Nephron progenitor cell (in vitro differentiated cells): ENCODE measurements around the gene ALS2.
"Not testable (repeated sequence)": the region's sequence is repeated elsewhere in the genome, so short reads cannot be mapped to it uniquely, and the experiment has no call there.

Source experiments
- DNase-seq: peaks from one replicate; pipeline ENCODE4 v3.0.0; 2021
- H3K27ac Mint-ChIP-seq: 2 replicates; pipeline ENCODE4 v1.8.0; 2021; ENCODE audit warnings: mild to moderate bottlenecking, moderate library complexity, mixed read lengths
- H3K27me3 Mint-ChIP-seq: 2 replicates; pipeline ENCODE4 v1.8.0; 2021; ENCODE audit warnings: mild to moderate bottlenecking, low read depth, mixed read lengths; ENCODE audit not compliant: poor library complexity
- H3K36me3 Mint-ChIP-seq: 2 replicates; pipeline ENCODE4 v1.8.0; 2021; ENCODE audit warnings: low read depth, mixed read lengths
- H3K4me1 Mint-ChIP-seq: 2 replicates; pipeline ENCODE4 v1.8.0; 2021; ENCODE audit warnings: mixed read lengths
- H3K4me3 Mint-ChIP-seq: 2 replicates; pipeline ENCODE4 v1.8.0; 2021; ENCODE audit warnings: mild to moderate bottlenecking, moderate library complexity, mixed read lengths
- H3K9me3 Mint-ChIP-seq: 2 replicates; pipeline ENCODE4 v1.8.0; 2021; ENCODE audit warnings: mild to moderate bottlenecking, moderate library complexity, mixed read lengths
- CTCF ChIP-seq: fragments of 200-600 bp; sonication (generic); IDR thresholded peaks from 2 replicates; pipeline ENCODE4 v1.5.0; 2021; ENCODE audit warnings: antibody characterized with exemption

ALS2 gene

DNA sequence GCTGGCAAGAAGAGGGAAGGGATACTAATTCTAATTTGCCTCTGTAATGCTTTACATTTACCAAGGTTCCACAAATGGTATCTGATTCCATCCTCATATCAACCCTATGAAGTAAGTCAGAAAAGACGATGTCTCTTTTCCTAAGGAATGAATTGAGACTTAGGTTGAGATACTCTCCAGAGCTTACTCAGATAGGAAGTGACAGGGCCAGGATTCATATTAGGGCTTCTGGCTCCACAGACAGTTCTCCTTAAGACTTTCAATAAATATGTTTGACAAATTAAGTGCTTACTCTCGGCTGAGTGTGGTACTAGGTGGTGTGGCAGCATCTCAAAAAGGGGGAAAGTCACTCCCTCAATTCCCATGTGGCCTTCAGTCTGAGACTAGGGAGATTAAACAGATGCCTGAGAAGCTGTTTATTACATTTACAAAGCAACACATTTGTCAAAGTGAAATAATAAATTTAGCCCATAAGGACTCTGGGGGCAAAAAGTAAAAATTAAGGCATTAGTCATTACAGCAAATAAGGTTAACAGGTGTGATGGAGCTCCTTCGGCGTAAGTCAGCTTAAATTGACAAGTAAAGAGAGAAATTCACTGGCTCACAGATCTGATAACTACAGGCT is 39.8 kb upstream of the ALS2 start:
- no peak for TF ChIP-seq CTCF
- no peak for DNase-seq
- peaks cover 10% of the 10 kb centered on the region for H3K27me3 Mint-ChIP-seq
- H3K4me1 Mint-ChIP-seq, result peaks cover 38% of the 10 kb centered on the region
- no peak overlapping the region for H3K4me3 Mint-ChIP-seq
- no peak overlapping the region for H3K27ac Mint-ChIP-seq
- peaks cover 20% of the 10 kb centered on the region for H3K9me3 Mint-ChIP-seq
- H3K36me3 Mint-ChIP-seq, result peaks cover 10% of the 10 kb centered on the region

- TF ChIP-seq CTCF, result no peak
- Mint-ChIP-seq H3K27me3 (peaks cover 4% of the 10 kb centered on the region), H3K4me3 (no peak overlapping the region), H3K9me3 (peaks cover 17% of the 10 kb centered on the region), H3K36me3 (peaks cover 10% of the 10 kb centered on the region), H3K27ac (no peak overlapping the region), H3K4me1 (peaks cover 35% of the 10 kb centered on the region)
- no peak for DNase-seq
Measured at GRCh38 chr2:201816657-201817575, 36.2 kb upstream of the ALS2 start.

DNA sequence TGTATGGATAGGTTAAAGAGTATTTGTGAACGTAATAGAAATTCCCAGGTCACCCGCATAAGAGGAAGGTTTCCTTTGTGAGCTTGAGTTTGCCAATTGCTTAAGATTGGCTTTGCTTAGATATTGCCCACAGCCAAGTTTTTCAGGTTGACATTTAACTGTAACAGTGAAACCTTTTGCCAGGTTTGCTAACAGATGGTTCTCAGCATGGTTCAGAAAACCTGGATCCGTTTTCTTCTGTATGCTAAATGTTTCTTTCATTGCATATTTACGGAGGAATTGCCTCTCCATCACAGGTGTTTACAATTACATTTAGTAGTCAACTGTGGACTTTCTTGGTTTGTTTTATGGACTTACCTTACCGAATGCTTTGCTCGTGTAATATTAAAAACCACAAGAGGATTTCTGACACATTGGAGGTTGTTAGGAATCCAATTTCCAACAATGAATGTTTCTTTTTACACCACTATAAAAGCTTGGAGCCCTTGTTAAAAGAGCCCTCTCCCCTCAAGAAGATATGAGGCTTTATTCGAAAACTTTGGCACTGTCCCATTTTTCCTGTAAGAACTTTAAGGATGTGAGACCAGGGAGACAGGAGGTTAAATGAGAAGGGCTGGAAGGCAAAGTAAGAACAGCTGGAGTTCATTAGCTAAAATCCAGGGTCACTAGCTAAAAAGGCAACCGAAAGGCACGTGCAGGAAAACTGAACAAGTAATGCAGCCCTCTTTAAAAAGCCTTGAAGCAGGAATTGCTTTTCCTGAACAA is 33.4 kb upstream of the ALS2 start:
- H3K4me3 Mint-ChIP-seq, result no peak overlapping the region
- peaks cover 10% of the 10 kb centered on the region for H3K36me3 Mint-ChIP-seq
- H3K27ac Mint-ChIP-seq, result peak overlapping the region; percentile 53
- peaks cover 3% of the 10 kb centered on the region for H3K27me3 Mint-ChIP-seq
- peaks cover 17% of the 10 kb centered on the region for H3K9me3 Mint-ChIP-seq
- TF ChIP-seq CTCF, result no peak
- no peak for DNase-seq
- peaks cover 40% of the 10 kb centered on the region for H3K4me1 Mint-ChIP-seq

DNA sequence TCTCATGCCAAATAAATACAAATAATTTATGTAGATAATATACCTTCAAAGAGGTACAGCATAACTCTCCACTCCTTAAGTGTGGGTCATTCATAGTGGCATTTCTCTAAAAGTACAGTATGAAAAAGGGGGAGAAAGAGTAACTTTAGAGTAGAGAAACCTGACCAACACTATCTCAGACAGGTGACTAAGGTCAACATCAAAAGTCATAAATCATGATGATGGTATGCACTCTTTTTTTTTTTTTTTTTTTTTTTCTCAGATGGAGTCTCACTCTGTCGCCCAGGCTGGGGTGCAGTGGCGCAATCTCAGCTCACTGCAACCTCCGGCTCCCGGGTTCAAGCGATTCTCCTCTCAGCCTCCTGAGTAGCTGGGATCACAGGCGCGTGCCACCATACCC is 29.9 kb upstream of the ALS2 start:
- not testable (repeated sequence) for H3K4me3 Mint-ChIP-seq, H3K9me3 Mint-ChIP-seq, H3K27ac Mint-ChIP-seq, H3K27me3 Mint-ChIP-seq, DNase-seq, H3K36me3 Mint-ChIP-seq
- peaks cover 72% of the 10 kb centered on the region for H3K4me1 Mint-ChIP-seq

DNA sequence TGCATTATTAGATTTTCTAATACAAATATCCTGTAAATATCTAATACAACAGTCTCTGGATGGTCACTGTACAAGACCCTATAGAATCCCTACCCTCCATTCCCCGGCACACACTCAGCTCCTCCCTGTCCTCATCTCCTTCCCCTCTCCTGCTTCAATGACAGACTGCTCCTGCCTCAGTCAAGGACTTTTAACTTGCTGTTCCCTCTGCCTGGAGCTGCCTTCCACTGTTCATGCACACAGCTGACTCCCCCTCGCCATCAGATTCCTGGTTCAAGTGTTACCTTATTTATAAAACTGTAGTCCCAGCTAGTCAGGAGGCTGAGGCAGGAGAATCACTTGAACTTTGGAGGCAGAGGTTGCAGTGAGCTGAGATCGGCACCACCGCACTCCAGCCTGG is 28.9 kb upstream of the ALS2 start:
- Mint-ChIP-seq H3K9me3 (no peaks in the 10 kb centered on the region), H3K27me3 (peaks cover 2% of the 10 kb centered on the region), H3K27ac (no peak overlapping the region), H3K4me1 (peaks cover 74% of the 10 kb centered on the region), H3K36me3 (no peaks in the 10 kb centered on the region), H3K4me3 (peak overlapping the region; percentile 24)
- no peak for DNase-seq
- TF ChIP-seq CTCF, result no peak

DNA sequence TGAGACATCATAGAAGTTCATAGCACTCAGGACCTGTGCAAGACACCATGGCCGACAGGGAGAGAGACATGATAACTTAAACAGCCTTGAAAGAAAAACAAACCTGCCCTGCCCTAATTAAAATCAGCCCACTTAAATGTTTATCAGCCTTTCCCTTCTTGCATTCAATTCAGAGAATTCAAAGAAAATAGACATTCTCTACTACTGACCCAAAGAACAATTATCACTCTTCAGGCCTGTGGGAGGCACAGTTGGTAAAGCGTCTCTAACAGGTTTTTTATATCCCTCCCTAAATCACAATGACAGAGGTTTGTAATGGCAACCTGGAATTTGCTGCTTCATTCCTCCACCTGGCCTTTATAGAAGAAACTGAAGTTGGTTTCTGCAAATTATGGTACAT is 27.3 kb upstream of the ALS2 start:
- Mint-ChIP-seq H3K9me3 (peaks cover 1% of the 10 kb centered on the region), H3K4me1 (peaks cover 59% of the 10 kb centered on the region), H3K27me3 (peaks cover 2% of the 10 kb centered on the region), H3K27ac (peak overlapping the region; percentile 94), H3K4me3 (peak overlapping the region; percentile 69), H3K36me3 (no peaks in the 10 kb centered on the region)
- DNase-seq, result peak; percentile 15
- no peak for TF ChIP-seq CTCF
